Thyroid gland (tissue), 4 donors: ENCODE measurements around the gene SQSTM1. TPM values are rescaled to one million over a fixed set of nuclear protein-coding genes. Genes with fewer than 3 reads are reported as not detected.
"Not testable (repeated sequence)": the region's sequence is repeated elsewhere in the genome, so short reads cannot be mapped to it uniquely, and the experiment has no call there.

Source experiments
- DNase-seq, 2 donors: peaks; one replicate each; pipeline ENCODE4 v3.0.0-alpha.2; 2019
- H3K27ac ChIP-seq, 3 donors: fragments of 200-600 bp; sonication (generic); 1 replicate in 2 of 3; 2 replicates in 1 of 3; pipeline ENCODE4 v1.5.1; 2016 to 2019; ENCODE audit warnings: mild to moderate bottlenecking in 1 of 3, moderate library complexity in 1 of 3
- H3K27me3 ChIP-seq: fragments of 200-600 bp; sonication (generic); one replicate; pipeline ENCODE4 v1.5.1; 2019
- H3K36me3 ChIP-seq, 2 donors: fragments of 200-600 bp; sonication (generic); one replicate each; pipeline ENCODE4 v1.5.1; 2016 to 2019
- H3K4me1 ChIP-seq, 2 donors: fragments of 200-600 bp; sonication (generic); one replicate each; pipeline ENCODE4 v1.5.1; 2017 to 2019
- H3K4me3 ChIP-seq, 3 donors: fragments of 200-600 bp; sonication (generic); replicated peaks in 1 of 3; 1 replicate in 2 of 3; 2 replicates in 1 of 3; pipeline ENCODE4 v1.5.1; 2016; ENCODE audit warnings: mild to moderate bottlenecking in 1 of 3
- H3K9me3 ChIP-seq: fragments of 200-600 bp; sonication (generic); one replicate; pipeline ENCODE4 v1.5.1; 2017
- CTCF ChIP-seq, 6 experiments: fragments of 200-600 bp in 3 of 6; fragments of 450-650 bp in 3 of 6; sonication (generic) in 3 of 6; IDR thresholded peaks; one replicate each; pipeline ENCODE4 v1.5.1; 2016 to 2019; ENCODE audit warnings: antibody characterized with exemption in 6 of 6, mild to moderate bottlenecking in 2 of 6, inconsistent platforms in 1 of 6, moderate library complexity in 1 of 6
- POLR2A ChIP-seq, 2 donors: fragments of 450-650 bp; IDR thresholded peaks; one replicate each; pipeline ENCODE4 v1.6.1; 2017; ENCODE audit warnings: antibody characterized with exemption in 2 of 2, mild to moderate bottlenecking in 2 of 2, moderate library complexity in 1 of 2
- WGBS, 2 donors: methylation state at CpG; one replicate each; pipeline ENCODE4 v1.1.5; 2017; 5-methylcytosine and 5-hydroxymethylcytosine counted together
- intact Hi-C: fragments of 100-400 bp; cut with DNase I; formaldehyde crosslinking; loops from one replicate; pipeline ENCODE4 v1.15.1; 2023
- total RNA-seq, 4 donors: library from RNA; depleted of rRNA; stranded (reverse); fragments of >200 nt; gene quantifications; one replicate each; pipeline ENCODE4 v1.2.3, GENCODE V29; 2016

The SQSTM1 gene
- total RNA-seq, 4 donors from 2014 or later: 649 to 1,146 (median 971) TPM

DNA sequence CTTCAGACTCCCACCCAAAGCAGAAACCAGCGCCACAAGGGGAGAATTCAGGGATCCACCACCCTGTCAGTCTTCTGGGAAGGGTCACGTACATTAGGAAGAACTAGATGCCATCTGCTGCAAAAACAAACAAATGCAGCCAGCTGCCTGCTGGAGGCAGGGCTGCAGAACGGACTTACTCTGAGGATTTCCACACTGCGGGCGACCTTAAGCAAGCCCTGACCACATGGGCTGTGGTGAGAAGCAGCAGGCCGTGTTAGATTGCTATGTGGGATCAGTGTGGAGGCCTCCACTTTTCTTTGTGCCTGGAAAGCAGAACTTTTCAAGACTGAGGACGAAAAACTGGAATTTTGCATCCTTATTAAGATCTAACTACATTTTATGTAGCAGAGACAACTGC, 40.3 kb upstream of the SQSTM1 start:
- no peaks in the 10 kb centered on the region for H3K9me3 ChIP-seq
- intact Hi-C loops: no loop called here
- H3K36me3 ChIP-seq: peaks cover 0 to 19% of the 10 kb centered on the region in 2 donors
- TF ChIP-seq CTCF (IDR thresholded peaks at IDR 0.05): no peak
- DNase-seq: no peak
- no peak overlapping the region for H3K4me3 ChIP-seq
- WGBS, 2 donors: 86 to 88% methylated on average over 7 of the region's 7 CpGs
- H3K4me1 ChIP-seq: no peaks in the 10 kb centered on the region
- H3K27ac ChIP-seq: no peak overlapping the region
- H3K27me3 ChIP-seq: no peaks in the 10 kb centered on the region

DNA sequence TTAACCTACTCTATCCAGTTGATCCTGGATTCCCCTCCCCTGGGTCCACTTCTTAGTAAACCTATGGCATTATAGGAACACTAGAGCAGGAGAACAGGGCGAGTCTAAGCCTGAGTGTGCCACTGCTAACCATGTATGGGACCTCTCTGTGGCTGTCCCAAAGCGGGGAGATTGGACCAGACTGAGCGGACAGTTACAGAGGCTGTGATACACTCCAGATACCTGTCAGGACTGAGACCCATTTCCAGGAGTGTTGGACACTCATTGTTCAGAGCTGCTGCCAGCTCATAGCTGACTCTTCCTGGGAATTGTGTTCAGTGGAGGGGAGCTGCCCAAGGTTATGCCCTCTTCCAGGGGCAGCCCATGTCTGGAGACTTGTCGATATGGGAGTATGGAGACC, 38.9 kb upstream of the SQSTM1 start:
- intact Hi-C loops: no loop called here
- no peak overlapping the region for H3K27ac ChIP-seq
- peaks cover 0 to 7% of the 10 kb centered on the region in 2 donors for H3K36me3 ChIP-seq
- WGBS, 2 donors: 88 to 94% methylated on average over 4 of the region's 4 CpGs
- TF ChIP-seq CTCF (IDR thresholded peaks at IDR 0.05) (no peak), POLR2A (IDR thresholded peaks at IDR 0.05) (no peak)
- no peaks in the 10 kb centered on the region for H3K9me3 ChIP-seq
- no peaks in the 10 kb centered on the region for H3K27me3 ChIP-seq
- no peak for DNase-seq
- H3K4me3 ChIP-seq: no peak overlapping the region
- H3K4me1 ChIP-seq: peaks cover 0 to 1% of the 10 kb centered on the region in 2 donors

GRCh38 chr5:179783128-179783527, 37.6 kb upstream of the SQSTM1 start:
- no peak for TF ChIP-seq CTCF (IDR thresholded peaks at IDR 0.05)
- TF ChIP-seq POLR2A (IDR thresholded peaks at IDR 0.05): no peak
- peaks cover 6 to 11% of the 10 kb centered on the region in 2 donors for H3K4me1 ChIP-seq
- 91 to 98% methylated on average over 9 of the region's 9 CpGs for WGBS, 2 donors
- H3K4me3 ChIP-seq: no peak overlapping the region
- H3K9me3 ChIP-seq: no peaks in the 10 kb centered on the region
- DNase-seq: no peak
- no peaks in the 10 kb centered on the region for H3K36me3 ChIP-seq
- H3K27me3 ChIP-seq: no peaks in the 10 kb centered on the region
- H3K27ac ChIP-seq: no peak overlapping the region
- intact Hi-C loops: no loop called here

GRCh38 chr5:179786861-179787260, 33.8 kb upstream of the SQSTM1 start:
- 65 to 69% methylated on average over 7 to 10 of the region's 12 CpGs for WGBS, 2 donors
- Histone ChIP-seq H3K9me3 (no peaks in the 10 kb centered on the region), H3K27ac (no peak overlapping the region), H3K4me1 (peaks cover 6 to 15% of the 10 kb centered on the region in 2 donors), H3K4me3 (no peak overlapping the region), H3K36me3 (no peaks in the 10 kb centered on the region), H3K27me3 (no peaks in the 10 kb centered on the region)
- intact Hi-C loops: no loop called here
- no peak for DNase-seq
- TF ChIP-seq CTCF (IDR thresholded peaks at IDR 0.05) (no peak), POLR2A (IDR thresholded peaks at IDR 0.05) (no peak)

DNA sequence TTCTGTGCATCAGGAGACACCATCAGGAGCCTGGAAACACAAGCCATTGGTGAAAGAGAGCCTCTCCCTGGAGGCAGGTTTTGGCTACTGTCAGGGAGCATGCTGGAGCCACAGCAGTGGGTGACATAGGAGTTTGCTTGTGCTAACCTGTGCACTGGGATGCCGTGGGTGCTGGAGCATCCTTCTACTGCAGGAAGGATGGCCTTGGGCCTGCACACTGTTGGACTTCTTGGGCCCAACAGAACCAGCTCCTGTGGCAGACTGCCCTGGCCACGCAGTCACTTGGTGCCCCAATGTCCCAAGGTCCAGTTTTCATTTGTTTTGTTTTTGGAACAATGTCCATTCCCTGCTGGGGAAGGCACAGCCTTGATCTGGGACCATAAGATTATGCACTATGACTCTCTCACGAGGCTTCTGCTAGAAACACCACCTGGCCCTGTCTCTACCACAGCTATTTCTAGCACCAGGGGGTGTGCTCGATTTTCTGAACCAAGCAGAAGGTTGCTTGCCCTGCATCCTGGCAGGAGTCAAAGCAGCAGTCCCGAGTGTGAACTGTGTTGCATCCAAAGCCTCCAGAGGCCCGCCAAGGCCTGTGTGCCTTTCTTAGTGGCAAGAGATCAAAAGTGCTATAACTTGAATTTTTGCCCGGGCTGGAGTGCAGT, 32.4 kb upstream of the SQSTM1 start:
- TF ChIP-seq POLR2A (IDR thresholded peaks at IDR 0.05): no peak
- no peak for TF ChIP-seq CTCF (IDR thresholded peaks at IDR 0.05)
- intact Hi-C loops: no loop called here

DNA sequence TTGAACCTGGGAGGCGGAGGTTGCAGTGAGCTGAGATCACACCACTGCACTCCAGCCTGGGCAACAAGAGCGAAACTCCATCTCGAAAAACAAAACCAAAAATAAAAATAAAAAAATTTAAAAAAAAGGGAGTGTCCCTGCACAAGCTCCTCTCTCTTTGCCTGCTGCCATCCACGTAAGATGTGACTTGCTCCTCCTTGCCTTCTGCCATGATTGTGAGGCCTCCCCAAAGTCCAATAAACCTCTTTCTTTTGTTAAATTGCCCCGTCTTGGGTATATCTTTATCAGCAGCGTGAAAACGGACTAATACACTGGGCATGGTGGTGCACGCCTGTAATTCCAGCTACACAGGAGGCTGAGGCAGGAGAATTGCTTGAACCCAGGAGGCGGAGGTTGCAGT, 31.4 kb upstream of the SQSTM1 start:
- H3K27ac ChIP-seq, H3K9me3 ChIP-seq, H3K4me3 ChIP-seq, H3K36me3 ChIP-seq, intact Hi-C loops, DNase-seq, H3K27me3 ChIP-seq: not testable (repeated sequence)
- peaks cover 17 to 39% of the 10 kb centered on the region in 2 donors for H3K4me1 ChIP-seq
- WGBS, 2 donors: 95 to 98% methylated on average over 9 of the region's 9 CpGs

More for the DNA sequence above, 32.4 kb upstream of the SQSTM1 start:
- H3K4me1 ChIP-seq: peaks cover 8 to 29% of the 10 kb centered on the region in 2 donors
- H3K9me3 ChIP-seq: no peaks in the 10 kb centered on the region
- WGBS, 2 donors: 94 to 96% methylated on average over 4 to 7 of the region's 7 CpGs
- H3K27me3 ChIP-seq: no peaks in the 10 kb centered on the region
- no peak overlapping the region for H3K27ac ChIP-seq
- H3K36me3 ChIP-seq: no peaks in the 10 kb centered on the region
- H3K4me3 ChIP-seq: no peak overlapping the region
- DNase-seq: no peak
